Naive B cell (primary cell): ENCODE measurements around the gene ERCC4. TPM values are rescaled to one million over a fixed set of nuclear protein-coding genes. Genes with fewer than 3 reads are reported as not detected.
A peak's percentile ranks its signal among the peaks of the same experiment; 100 is the strongest.

Source experiments
- ATAC-seq, 2 donors: fragments of 150-1000 bp; cut with Tn5 transposase; 2 replicates each; pipeline ENCODE4 v1.10.0; 2021; ENCODE audit warnings: low read depth in 2 of 2, mild to moderate bottlenecking in 2 of 2, moderate library complexity in 2 of 2
- DNase-seq: peaks from one replicate; pipeline ENCODE4 v3.0.0; 2022
- H3K27ac Mint-ChIP-seq, 6 donors: one replicate each; pipeline ENCODE4 v1.8.0; 2020 to 2022; ENCODE audit warnings: mild to moderate bottlenecking in 6 of 6, mixed read lengths in 6 of 6, moderate library complexity in 5 of 6, inconsistent platforms in 2 of 6
- H3K27me3 Mint-ChIP-seq, 3 donors: one replicate each; pipeline ENCODE4 v1.8.0; 2021 to 2022; ENCODE audit warnings: mixed read lengths in 3 of 3, mild to moderate bottlenecking in 1 of 3
- H3K36me3 Mint-ChIP-seq, 2 donors: one replicate each; pipeline ENCODE4 v1.8.0; 2020 to 2022; ENCODE audit warnings: mixed read lengths in 2 of 2, inconsistent platforms in 1 of 2, mild to moderate bottlenecking in 1 of 2
- H3K4me1 Mint-ChIP-seq, 3 donors: one replicate each; pipeline ENCODE4 v1.8.0; 2020 to 2022; ENCODE audit warnings: mixed read lengths in 3 of 3, inconsistent platforms in 1 of 3, mild to moderate bottlenecking in 1 of 3, moderate library complexity in 1 of 3
- H3K4me3 Mint-ChIP-seq, 8 donors: one replicate each; pipeline ENCODE4 v1.8.0; 2020 to 2022; ENCODE audit warnings: mild to moderate bottlenecking in 8 of 8, mixed read lengths in 8 of 8, moderate library complexity in 8 of 8, inconsistent platforms in 2 of 8
- H3K9me3 Mint-ChIP-seq, 7 donors: one replicate each; pipeline ENCODE4 v1.8.0; 2020 to 2022; ENCODE audit warnings: mixed read lengths in 7 of 7, mild to moderate bottlenecking in 5 of 7, inconsistent platforms in 2 of 7, moderate library complexity in 1 of 7
- polyA plus RNA-seq, 6 donors: library from polyadenylated mRNA; unstranded; fragments of 300-500 nt; fragmentation: Illumina TruSeq; gene quantifications; one replicate each; pipeline ENCODE4 v1.2.3, GENCODE V29; 2021; ENCODE audit warnings: low read depth in 6 of 6

ERCC4 gene
- polyA plus RNA-seq, 6 donors from 2014 or later = 11.9 to 25.5 (median 15.0) TPM

GRCh38 chr16:13939821-13940220, 19.9 kb downstream of the ERCC4 start:
- DNase-seq = no peak
- Mint-ChIP-seq H3K27ac (no peak overlapping the region), H3K4me1 (no peaks in the 10 kb centered on the region), H3K9me3 (peaks cover 0 to 2% (median 0%) of the 10 kb centered on the region in 7 donors), H3K4me3 (no peak overlapping the region), H3K27me3 (no peaks in the 10 kb centered on the region), H3K36me3 (peaks cover 30 to 46% of the 10 kb centered on the region in 2 donors)
- no peak for ATAC-seq

- DNase-seq = no peak
- H3K36me3 Mint-ChIP-seq = peaks cover 24 to 45% of the 10 kb centered on the region in 2 donors
- no peak overlapping the region for H3K27ac Mint-ChIP-seq
Observed at GRCh38 chr16:13940397-13940933, 20.5 kb downstream of the ERCC4 start.

GRCh38 chr16:13944816-13945215, 24.9 kb downstream of the ERCC4 start:
- Mint-ChIP-seq H3K9me3 (no peaks in the 10 kb centered on the region), H3K36me3 (peaks cover 31 to 36% of the 10 kb centered on the region in 2 donors), H3K4me1 (no peaks in the 10 kb centered on the region), H3K27me3 (no peaks in the 10 kb centered on the region), H3K4me3 (no peak overlapping the region), H3K27ac (no peak overlapping the region)
- DNase-seq (no peak), ATAC-seq (no peak)

More at GRCh38 chr16:13940397-13940933, 20.5 kb downstream of the ERCC4 start:
- no peak for ATAC-seq
- H3K27me3 Mint-ChIP-seq = no peaks in the 10 kb centered on the region
- H3K4me3 Mint-ChIP-seq = no peak overlapping the region
- H3K4me1 Mint-ChIP-seq = no peaks in the 10 kb centered on the region
- no peaks in the 10 kb centered on the region for H3K9me3 Mint-ChIP-seq

GRCh38 chr16:13945744-13946485, 26.0 kb downstream of the ERCC4 start:
- no peak for DNase-seq
- H3K36me3 Mint-ChIP-seq = peaks cover 31 to 36% of the 10 kb centered on the region in 2 donors
- no peaks in the 10 kb centered on the region for H3K27me3 Mint-ChIP-seq
- no peaks in the 10 kb centered on the region for H3K4me1 Mint-ChIP-seq
- no peaks in the 10 kb centered on the region for H3K9me3 Mint-ChIP-seq
- no peak for ATAC-seq
- H3K4me3 Mint-ChIP-seq = no peak overlapping the region
- H3K27ac Mint-ChIP-seq = no peak overlapping the region

GRCh38 chr16:13948086-13948485, 28.1 kb downstream of the ERCC4 start:
- Mint-ChIP-seq H3K9me3 (no peaks in the 10 kb centered on the region), H3K36me3 (peaks cover 24 to 29% of the 10 kb centered on the region in 2 donors), H3K27ac (no peak overlapping the region), H3K4me3 (no peak overlapping the region), H3K4me1 (no peaks in the 10 kb centered on the region), H3K27me3 (no peaks in the 10 kb centered on the region)
- no peak for DNase-seq
- ATAC-seq = no peak

- DNase-seq (no peak), ATAC-seq (no peak)
- no peaks in the 10 kb centered on the region for H3K4me1 Mint-ChIP-seq
- peaks cover 0 to 1% (median 0%) of the 10 kb centered on the region in 7 donors for H3K9me3 Mint-ChIP-seq
- H3K27me3 Mint-ChIP-seq = peaks cover 0 to 15% (median 6%) of the 10 kb centered on the region in 3 donors
- H3K36me3 Mint-ChIP-seq = peaks cover 14 to 20% of the 10 kb centered on the region in 2 donors
- H3K4me3 Mint-ChIP-seq = no peak overlapping the region
- peak overlapping the region in 2 of 6 donors; percentile 33 to 62 for H3K27ac Mint-ChIP-seq
Observed at GRCh38 chr16:13950821-13951547, 31.0 kb downstream of the ERCC4 start.

- Mint-ChIP-seq H3K36me3 (peaks cover 8 to 16% of the 10 kb centered on the region in 2 donors), H3K27ac (peak overlapping the region in 1 of 6 donors; percentile 33), H3K4me3 (no peak overlapping the region), H3K27me3 (peaks cover 0 to 22% (median 13%) of the 10 kb centered on the region in 3 donors), H3K9me3 (peaks cover 0 to 1% (median 0%) of the 10 kb centered on the region in 7 donors), H3K4me1 (no peaks in the 10 kb centered on the region)
- DNase-seq = no peak
- no peak for ATAC-seq
Observed at GRCh38 chr16:13951611-13952010, 31.7 kb downstream of the ERCC4 start.

- H3K4me1 Mint-ChIP-seq = peaks cover 0 to 6% (median 3%) of the 10 kb centered on the region in 3 donors
- H3K9me3 Mint-ChIP-seq = peaks cover 0 to 1% (median 0%) of the 10 kb centered on the region in 7 donors
- ATAC-seq = no peak
- H3K27ac Mint-ChIP-seq = no peak overlapping the region
- DNase-seq = no peak
- H3K27me3 Mint-ChIP-seq = peaks cover 6 to 34% (median 23%) of the 10 kb centered on the region in 3 donors
- H3K4me3 Mint-ChIP-seq = no peak overlapping the region
- H3K36me3 Mint-ChIP-seq = peaks cover 7 to 8% of the 10 kb centered on the region in 2 donors
Observed at GRCh38 chr16:13953501-13953900, 33.5 kb downstream of the ERCC4 start.

GRCh38 chr16:13956635-13957196, 36.8 kb downstream of the ERCC4 start:
- Mint-ChIP-seq H3K27ac (no peak overlapping the region), H3K4me1 (peaks cover 0 to 6% (median 3%) of the 10 kb centered on the region in 3 donors), H3K36me3 (no peaks in the 10 kb centered on the region), H3K27me3 (peaks cover 9 to 40% (median 35%) of the 10 kb centered on the region in 3 donors), H3K4me3 (peak overlapping the region in 1 of 8 donors; percentile 51), H3K9me3 (peaks cover 0 to 3% (median 0%) of the 10 kb centered on the region in 7 donors)
- DNase-seq (no peak), ATAC-seq (no peak)

GRCh38 chr16:13957197-13958078, 37.5 kb downstream of the ERCC4 start:
- DNase-seq (no peak), ATAC-seq (peak in 1 of 2 donors; percentile 23)
- peaks cover 0 to 5% (median 0%) of the 10 kb centered on the region in 7 donors for H3K9me3 Mint-ChIP-seq

GRCh38 chr16:13958474-13958873, 38.5 kb downstream of the ERCC4 start:
- no peak overlapping the region for H3K4me3 Mint-ChIP-seq
- H3K9me3 Mint-ChIP-seq = peaks cover 0 to 5% (median 0%) of the 10 kb centered on the region in 7 donors
- peaks cover 0 to 6% (median 3%) of the 10 kb centered on the region in 3 donors for H3K4me1 Mint-ChIP-seq
- no peaks in the 10 kb centered on the region for H3K36me3 Mint-ChIP-seq
- peaks cover 15 to 48% (median 43%) of the 10 kb centered on the region in 3 donors for H3K27me3 Mint-ChIP-seq
- ATAC-seq (no peak), DNase-seq (no peak)
- peak overlapping the region in 1 of 6 donors; percentile 55 for H3K27ac Mint-ChIP-seq

More at GRCh38 chr16:13957197-13958078, 37.5 kb downstream of the ERCC4 start:
- peak overlapping the region in 1 of 6 donors; percentile 28 for H3K27ac Mint-ChIP-seq
- H3K36me3 Mint-ChIP-seq = no peaks in the 10 kb centered on the region
- H3K4me1 Mint-ChIP-seq = peaks cover 0 to 6% (median 3%) of the 10 kb centered on the region in 3 donors
- peaks cover 9 to 47% (median 42%) of the 10 kb centered on the region in 3 donors for H3K27me3 Mint-ChIP-seq
- peak overlapping the region in 1 of 8 donors; percentile 51 for H3K4me3 Mint-ChIP-seq

- no peak for ATAC-seq
- no peak overlapping the region for H3K27ac Mint-ChIP-seq
- H3K4me1 Mint-ChIP-seq = peaks cover 0 to 6% (median 3%) of the 10 kb centered on the region in 3 donors
- peaks cover 18 to 46% (median 44%) of the 10 kb centered on the region in 3 donors for H3K27me3 Mint-ChIP-seq
- peaks cover 0 to 5% (median 0%) of the 10 kb centered on the region in 7 donors for H3K9me3 Mint-ChIP-seq
- DNase-seq = no peak
- no peak overlapping the region for H3K4me3 Mint-ChIP-seq
- H3K36me3 Mint-ChIP-seq = no peaks in the 10 kb centered on the region
Observed at GRCh38 chr16:13959626-13960025, 39.7 kb downstream of the ERCC4 start.
